22Rv1 (cell line): ENCODE results near the gene IGF2R.

ENCODE experiments used
- H3K27ac ChIP-seq: fragments of 450-650 bp; 2 replicates; pipeline ENCODE4 v1.5.1; 2017
- ZFX ChIP-seq: fragments of 450-650 bp; IDR thresholded peaks from 2 replicates; pipeline ENCODE4 v1.6.1; 2017; ENCODE audit warnings: antibody characterized with exemption, borderline replicate concordance
- TF ChIP-seq, protein P1 (sequence below): fragments of 450-650 bp; IDR thresholded peaks from 2 replicates; pipeline ENCODE4 v1.5.1; 2017; ENCODE audit warnings: mild to moderate bottlenecking

The IGF2R gene

DNA sequence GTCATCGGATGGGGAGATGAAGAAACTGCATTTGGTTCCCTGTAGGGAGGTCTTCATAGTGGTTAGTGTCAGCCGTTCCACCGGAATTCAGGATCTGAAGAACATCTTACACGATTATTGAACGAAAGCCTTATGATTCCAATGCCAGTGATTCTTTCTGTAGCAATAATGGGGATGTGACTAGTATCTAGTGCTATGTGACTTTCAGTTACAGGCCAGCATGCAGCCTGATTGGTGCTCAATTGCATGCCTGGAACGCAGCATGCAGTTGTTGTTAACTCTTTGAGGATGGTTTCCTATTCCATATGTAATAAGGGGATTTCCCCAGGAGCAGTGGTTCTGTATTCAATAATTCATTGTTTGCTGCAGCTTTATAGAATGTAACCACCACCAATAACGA is 81.1 kb downstream of the IGF2R start:
- H3K27ac ChIP-seq = no peak overlapping the region
- no peak for TF ChIP-seq ZFX
- TF ChIP-seq, protein P1, sequence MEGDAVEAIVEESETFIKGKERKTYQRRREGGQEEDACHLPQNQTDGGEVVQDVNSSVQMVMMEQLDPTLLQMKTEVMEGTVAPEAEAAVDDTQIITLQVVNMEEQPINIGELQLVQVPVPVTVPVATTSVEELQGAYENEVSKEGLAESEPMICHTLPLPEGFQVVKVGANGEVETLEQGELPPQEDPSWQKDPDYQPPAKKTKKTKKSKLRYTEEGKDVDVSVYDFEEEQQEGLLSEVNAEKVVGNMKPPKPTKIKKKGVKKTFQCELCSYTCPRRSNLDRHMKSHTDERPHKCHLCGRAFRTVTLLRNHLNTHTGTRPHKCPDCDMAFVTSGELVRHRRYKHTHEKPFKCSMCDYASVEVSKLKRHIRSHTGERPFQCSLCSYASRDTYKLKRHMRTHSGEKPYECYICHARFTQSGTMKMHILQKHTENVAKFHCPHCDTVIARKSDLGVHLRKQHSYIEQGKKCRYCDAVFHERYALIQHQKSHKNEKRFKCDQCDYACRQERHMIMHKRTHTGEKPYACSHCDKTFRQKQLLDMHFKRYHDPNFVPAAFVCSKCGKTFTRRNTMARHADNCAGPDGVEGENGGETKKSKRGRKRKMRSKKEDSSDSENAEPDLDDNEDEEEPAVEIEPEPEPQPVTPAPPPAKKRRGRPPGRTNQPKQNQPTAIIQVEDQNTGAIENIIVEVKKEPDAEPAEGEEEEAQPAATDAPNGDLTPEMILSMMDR = no peak

DNA sequence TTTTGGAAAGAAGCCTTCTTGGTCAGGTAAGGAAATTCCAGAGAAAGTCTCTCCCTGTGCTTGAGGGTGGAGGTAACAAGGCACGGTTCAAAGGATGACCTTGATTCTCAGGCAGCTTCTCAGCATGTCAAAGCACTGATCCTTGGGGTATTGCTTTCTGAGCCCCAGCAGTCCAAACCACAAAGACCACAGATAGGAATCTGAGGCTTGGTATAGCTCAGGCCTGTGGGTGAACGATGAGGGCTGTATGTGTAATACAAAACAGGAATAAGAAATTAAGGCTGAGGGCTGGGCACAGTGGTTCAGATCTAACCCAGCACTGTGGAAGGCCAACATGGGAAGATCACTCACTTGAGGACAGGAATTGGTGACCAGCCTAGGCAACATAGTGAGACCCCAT is 82.5 kb downstream of the IGF2R start:
- no peak overlapping the region for H3K27ac ChIP-seq
- TF ChIP-seq ZFX = no peak
- TF ChIP-seq, protein P1 = no peak

DNA sequence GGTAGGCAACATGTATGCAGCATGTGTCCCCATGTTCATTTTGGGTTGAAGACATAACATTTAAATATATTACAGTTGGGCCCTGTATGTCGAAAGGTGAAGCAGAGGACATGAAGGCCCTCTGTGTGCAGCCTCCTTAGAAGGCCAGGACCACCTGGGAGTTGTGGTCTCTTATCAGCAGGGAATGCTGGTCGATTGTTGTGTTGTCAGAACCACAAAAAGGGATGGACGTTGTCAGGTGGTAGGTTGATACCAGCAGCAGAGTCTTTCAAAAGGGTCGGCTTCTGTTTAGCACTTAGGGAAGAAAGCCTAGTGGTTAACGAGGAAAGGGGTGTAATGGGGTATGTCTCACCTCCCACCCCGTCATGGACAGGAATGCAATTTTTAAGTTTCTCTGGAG is 85.4 kb downstream of the IGF2R start:
- no peak overlapping the region for H3K27ac ChIP-seq
- TF ChIP-seq, protein P1 = no peak
- no peak for TF ChIP-seq ZFX

DNA sequence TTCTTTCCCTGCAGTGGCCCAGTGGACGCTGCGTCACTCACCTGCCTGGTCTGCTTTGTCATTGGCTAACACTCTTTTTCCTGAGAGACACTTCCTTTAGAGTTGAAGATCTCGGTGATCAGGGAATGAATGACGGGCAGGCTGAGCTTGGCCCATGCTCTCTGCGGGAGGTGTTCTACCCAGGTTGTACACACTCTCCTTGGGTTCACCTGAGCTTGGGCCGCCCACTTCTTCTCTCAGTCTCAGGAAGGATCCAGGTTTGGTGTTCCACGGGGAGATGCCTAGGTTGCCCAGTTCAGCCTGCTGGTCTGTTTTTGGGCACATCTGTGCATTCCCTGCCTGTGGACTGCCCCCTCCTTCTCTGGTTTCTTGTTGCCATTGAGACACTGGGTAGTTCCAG is 86.0 kb downstream of the IGF2R start:
- TF ChIP-seq, protein P1 = no peak
- no peak for TF ChIP-seq ZFX
- no peak overlapping the region for H3K27ac ChIP-seq

DNA sequence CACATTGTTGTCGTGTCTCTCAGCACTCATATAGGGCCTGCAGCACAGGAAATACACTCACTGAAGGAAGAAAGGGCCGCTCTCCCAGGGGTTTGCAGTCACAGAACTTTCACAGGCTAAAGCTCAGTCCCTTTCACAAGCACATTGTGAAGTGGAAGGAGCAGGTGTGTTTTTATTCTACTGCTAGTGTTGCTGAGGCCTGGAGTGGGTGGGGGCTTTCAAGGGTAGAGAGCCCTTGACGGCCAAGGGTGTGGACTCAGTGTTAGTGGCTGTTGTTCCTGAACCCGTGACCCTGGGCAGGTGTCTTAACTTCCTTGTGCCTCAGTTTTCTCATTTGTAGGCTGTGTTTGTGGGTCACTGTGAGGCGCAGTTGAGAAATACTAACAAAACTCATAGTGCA is 86.5 kb downstream of the IGF2R start:
- H3K27ac ChIP-seq = no peak overlapping the region
- TF ChIP-seq, protein P1 = no peak
- TF ChIP-seq ZFX = no peak

DNA sequence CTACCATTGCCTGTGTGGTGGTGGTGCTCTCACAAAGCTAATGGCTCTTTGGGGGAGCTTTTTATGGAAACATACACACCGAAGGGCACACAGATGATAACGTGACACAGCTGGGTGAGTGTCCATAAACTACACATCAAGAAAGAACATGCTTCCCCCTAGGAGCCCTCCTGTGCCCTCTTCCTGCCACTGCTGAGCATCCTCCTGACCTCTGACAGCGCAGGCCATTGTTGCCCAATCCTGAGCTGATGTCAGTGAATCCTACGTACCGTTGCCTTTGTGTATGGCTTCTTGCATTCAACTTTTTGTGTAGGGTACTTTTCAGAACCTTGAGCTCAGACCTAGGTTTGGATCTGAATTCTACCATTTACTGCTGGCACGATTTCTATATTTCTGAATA is 86.9 kb downstream of the IGF2R start:
- H3K27ac ChIP-seq = no peak overlapping the region
- TF ChIP-seq, protein P1 = no peak
- no peak for TF ChIP-seq ZFX

DNA sequence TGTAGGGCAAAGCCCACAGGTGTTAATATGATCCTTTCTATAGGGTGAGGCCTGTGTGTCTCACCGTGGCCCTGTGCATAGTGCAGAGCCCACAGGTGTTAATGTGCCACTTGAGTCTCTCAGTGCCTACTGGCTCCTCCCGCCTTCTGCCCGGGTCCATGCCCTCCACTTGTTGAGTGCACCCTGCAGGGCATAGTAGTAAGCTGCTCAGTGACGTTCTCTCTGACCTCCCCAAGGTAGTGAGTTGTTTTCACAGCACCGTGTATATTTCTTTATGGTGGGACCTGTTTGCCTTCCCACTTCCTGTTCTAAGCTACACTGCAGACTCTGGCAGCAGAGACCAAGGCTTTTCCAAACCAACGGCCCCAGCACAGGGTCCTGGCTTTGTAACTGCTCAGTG is 88.2 kb downstream of the IGF2R start:
- TF ChIP-seq, protein P1 = no peak
- no peak for TF ChIP-seq ZFX
- no peak overlapping the region for H3K27ac ChIP-seq
